GM23338 (cell line): ENCODE data around the gene TTC23. TPM values are rescaled to one million over a fixed set of nuclear protein-coding genes. Genes with fewer than 3 reads are reported as not detected.

Experiments used
- ATAC-seq: fragments of 200-7000 bp; cut with Tn5 transposase; 3 replicates; pipeline ENCODE4 v1.9.1; 2020
- DNase-seq: peaks from one replicate; pipeline ENCODE4 v3.0.0-alpha.2; 2015; ENCODE audit warnings: low spot score
- H2AFZ ChIP-seq: fragments of 200-600 bp; sonication (generic); 2 replicates; pipeline ENCODE4 v1.8.0; 2016; ENCODE audit warnings: antibody characterized with exemption, mild to moderate bottlenecking, moderate library complexity
- H3F3A ChIP-seq: fragments of 200-600 bp; sonication (generic); replicated peaks from 2 replicates; pipeline ENCODE4 v1.8.0; 2017; ENCODE audit warnings: antibody characterized with exemption, mixed run types, low read depth
- H3K27ac ChIP-seq: fragments of 200-600 bp; sonication (generic); 2 replicates; pipeline ENCODE4 v1.6.1; 2016; ENCODE audit warnings: low read depth
- H3K27me3 ChIP-seq: fragments of 200-600 bp; sonication (generic); 2 replicates; pipeline ENCODE4 v1.8.0; 2016; ENCODE audit warnings: mild to moderate bottlenecking, mixed run types, moderate library complexity; ENCODE audit not compliant: insufficient read depth
- H3K36me3 ChIP-seq: fragments of 200-600 bp; sonication (generic); 2 replicates; pipeline ENCODE4 v1.8.0; 2016; ENCODE audit warnings: mild to moderate bottlenecking; ENCODE audit not compliant: insufficient read depth
- H3K4me1 ChIP-seq: fragments of 200-600 bp; sonication (generic); 2 replicates; pipeline ENCODE4 v1.8.0; 2016; ENCODE audit warnings: mild to moderate bottlenecking, moderate library complexity; ENCODE audit not compliant: insufficient read depth
- H3K4me2 ChIP-seq: fragments of 200-600 bp; sonication (generic); 2 replicates; pipeline ENCODE4 v1.7.1; 2017; ENCODE audit warnings: mixed run types
- H3K4me3 ChIP-seq: fragments of 200-600 bp; sonication (generic); 2 replicates; pipeline ENCODE4 v1.6.1; 2016; ENCODE audit warnings: mixed run types
- H3K79me2 ChIP-seq: fragments of 200-600 bp; sonication (generic); replicated peaks from 2 replicates; pipeline ENCODE4 v1.8.0; 2017; ENCODE audit warnings: mild to moderate bottlenecking; ENCODE audit not compliant: insufficient read depth
- H3K9me2 ChIP-seq: fragments of 200-600 bp; sonication (generic); 2 replicates; pipeline ENCODE4 v1.8.0; 2017; ENCODE audit not compliant: insufficient read depth
- H4K20me1 ChIP-seq: fragments of 200-600 bp; sonication (generic); replicated peaks from 2 replicates; pipeline ENCODE4 v1.8.0; 2017; ENCODE audit warnings: mild to moderate bottlenecking; ENCODE audit not compliant: insufficient read depth
- H3K27ac Mint-ChIP-seq: 2 replicates; pipeline ENCODE4 v1.8.0; 2020; ENCODE audit warnings: inconsistent platforms, mild to moderate bottlenecking, moderate library complexity, mixed read lengths
- H3K27me3 Mint-ChIP-seq: 3 replicates; pipeline ENCODE4 v1.8.0; 2022; ENCODE audit warnings: low read depth, mild to moderate bottlenecking, moderate library complexity, mixed read lengths, inconsistent platforms; ENCODE audit not compliant: insufficient read depth, poor library complexity
- H3K36me3 Mint-ChIP-seq: 3 replicates; pipeline ENCODE4 v1.8.0; 2021; ENCODE audit warnings: low read depth, mild to moderate bottlenecking, inconsistent platforms, moderate library complexity, mixed read lengths
- H3K4me1 Mint-ChIP-seq: 3 replicates; pipeline ENCODE4 v1.8.0; 2020; ENCODE audit warnings: mild to moderate bottlenecking, inconsistent platforms, mixed read lengths
- H3K4me3 Mint-ChIP-seq: 3 replicates; pipeline ENCODE4 v1.8.0; 2021; ENCODE audit warnings: moderate library complexity, mild to moderate bottlenecking, inconsistent platforms, mixed read lengths
- H3K9me3 Mint-ChIP-seq: 3 replicates; pipeline ENCODE4 v1.8.0; 2020; ENCODE audit warnings: moderate library complexity, mild to moderate bottlenecking, inconsistent platforms, mixed read lengths
- CREB1 ChIP-seq: fragments of 250-450 bp; sonication (Bioruptor Pico); IDR thresholded peaks from 2 replicates; pipeline ENCODE4 v1.5.0; 2020; ENCODE audit warnings: low read depth, mild to moderate bottlenecking, moderate library complexity
- EZH2phosphoT487 ChIP-seq: fragments of 200-600 bp; sonication (generic); IDR thresholded peaks from one replicate; pipeline ENCODE4 v1.8.1; 2018; ENCODE audit warnings: antibody characterized with exemption; ENCODE audit not compliant: unreplicated experiment
- NANOG ChIP-seq: IDR thresholded peaks from 2 replicates; pipeline ENCODE4 v1.6.1; 2016; ENCODE audit warnings: antibody characterized with exemption, borderline replicate concordance
- POLR2AphosphoS5 ChIP-seq: IDR thresholded peaks from 2 replicates; pipeline ENCODE4 v1.6.1; 2016; ENCODE audit warnings: antibody characterized with exemption, low read depth
- ZNF114 ChIP-seq: fragments of 250-450 bp; sonication (Bioruptor Pico); IDR thresholded peaks from 2 replicates; pipeline ENCODE4 v1.5.0; 2020; ENCODE audit warnings: mild to moderate bottlenecking, moderate library complexity
- ZNF331 ChIP-seq: fragments of 250-450 bp; sonication (Bioruptor Pico); IDR thresholded peaks from 2 replicates; pipeline ENCODE4 v1.5.0; 2020; ENCODE audit warnings: low read depth, mild to moderate bottlenecking, moderate library complexity
- polyA plus RNA-seq: library from polyadenylated mRNA; unstranded; fragments of >200 nt; fragmentation: Nextera tagmentation; extraction: Ambion mirVana; gene quantifications from 2 replicates; pipeline ENCODE4 v1.2.1, GENCODE V29; 2016
- total RNA-seq: library from RNA; depleted of rRNA; stranded (reverse); fragments of >200 nt; shearing (Covaris generic); gene quantifications from 2 replicates; pipeline ENCODE4 v1.2.3, GENCODE V29; 2014
- TF ChIP-seq, protein P1 (sequence below), 2 experiments: fragments of 200-600 bp in 1 of 2; sonication (generic) in 1 of 2; conservative IDR thresholded peaks; 2 replicates each; pipeline versions ENCODE4 v1.5.1 to v1.6.1; 2016 to 2017; ENCODE audit warnings: antibody characterized with exemption in 2 of 2, low read depth in 2 of 2, mild to moderate bottlenecking in 2 of 2, moderate library complexity in 1 of 2
- TF ChIP-seq, protein P2 (sequence below): IDR thresholded peaks from 2 replicates; pipeline ENCODE4 v1.6.1; 2016; ENCODE audit warnings: antibody characterized with exemption
- TF ChIP-seq, protein P3 (sequence below): fragments of 250-450 bp; sonication (Bioruptor Pico); IDR thresholded peaks from 2 replicates; pipeline ENCODE4 v1.5.0; 2020; ENCODE audit warnings: mild to moderate bottlenecking, moderate library complexity
- TF ChIP-seq, protein P4 (sequence below): IDR thresholded peaks from one replicate; pipeline ENCODE4 v1.6.1; 2018; ENCODE audit warnings: antibody characterized with exemption; ENCODE audit not compliant: unreplicated experiment

TTC23 gene
- total and polyA plus RNA-seq, 2 experiments from 2014 or later, result 6.3 to 25.2 TPM

DNA sequence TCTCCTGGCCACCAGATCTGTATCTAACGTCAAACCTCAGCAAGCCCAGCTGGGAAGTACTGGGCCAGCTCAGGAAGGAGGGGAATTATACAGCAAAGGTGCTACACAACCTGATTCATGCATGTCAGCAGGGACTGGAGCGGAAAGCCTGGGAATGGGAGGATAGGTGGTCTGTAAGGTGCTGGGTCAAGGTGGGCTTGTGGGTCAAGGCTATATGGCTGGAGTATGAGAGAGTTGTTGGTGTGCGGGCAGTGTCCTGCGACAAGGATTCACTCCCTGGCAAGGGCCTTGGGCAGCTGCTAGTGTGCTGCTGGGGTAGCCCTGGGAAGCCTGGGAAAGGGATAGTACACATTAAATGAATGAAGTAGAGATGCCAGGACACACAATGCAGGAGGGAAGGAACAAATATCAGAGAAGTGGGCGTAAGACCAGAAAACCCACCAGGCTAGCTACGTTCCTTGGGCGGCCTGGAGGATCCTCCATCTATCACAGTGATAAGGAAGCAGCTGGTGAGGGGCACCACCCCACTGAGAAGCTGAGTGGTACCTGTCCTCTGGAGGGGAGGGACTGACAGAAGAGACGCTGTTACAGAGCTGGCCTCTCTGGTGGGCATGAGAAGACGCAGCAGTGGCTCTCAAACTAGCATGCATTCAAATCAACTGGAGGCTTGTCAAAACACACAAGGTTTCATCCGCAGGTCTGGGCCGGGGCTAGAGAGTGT lies 153.0 kb downstream of the TTC23 start:
- H3K4me1 Mint-ChIP-seq, result peaks cover 5% of the 10 kb centered on the region
- peaks cover 12% of the 10 kb centered on the region for H3K27me3 Mint-ChIP-seq
- no peak overlapping the region for H3K4me3 Mint-ChIP-seq
- DNase-seq (no peak), ATAC-seq (no peak)
- Histone ChIP-seq H3K27ac (no peak overlapping the region), H3K4me2 (no peak overlapping the region), H3K36me3 (no peaks in the 10 kb centered on the region), H2AFZ (no peak overlapping the region), H3K4me1 (no peaks in the 10 kb centered on the region), H4K20me1 (no peaks in the 10 kb centered on the region), H3K4me3 (no peak overlapping the region), H3F3A (no peaks in the 10 kb centered on the region), H3K27me3 (peaks cover 24% of the 10 kb centered on the region), H3K9me2 (no peaks in the 10 kb centered on the region), H3K79me2 (no peaks in the 10 kb centered on the region)
- TF ChIP-seq NANOG, result no peak
- TF ChIP-seq, protein P1, sequence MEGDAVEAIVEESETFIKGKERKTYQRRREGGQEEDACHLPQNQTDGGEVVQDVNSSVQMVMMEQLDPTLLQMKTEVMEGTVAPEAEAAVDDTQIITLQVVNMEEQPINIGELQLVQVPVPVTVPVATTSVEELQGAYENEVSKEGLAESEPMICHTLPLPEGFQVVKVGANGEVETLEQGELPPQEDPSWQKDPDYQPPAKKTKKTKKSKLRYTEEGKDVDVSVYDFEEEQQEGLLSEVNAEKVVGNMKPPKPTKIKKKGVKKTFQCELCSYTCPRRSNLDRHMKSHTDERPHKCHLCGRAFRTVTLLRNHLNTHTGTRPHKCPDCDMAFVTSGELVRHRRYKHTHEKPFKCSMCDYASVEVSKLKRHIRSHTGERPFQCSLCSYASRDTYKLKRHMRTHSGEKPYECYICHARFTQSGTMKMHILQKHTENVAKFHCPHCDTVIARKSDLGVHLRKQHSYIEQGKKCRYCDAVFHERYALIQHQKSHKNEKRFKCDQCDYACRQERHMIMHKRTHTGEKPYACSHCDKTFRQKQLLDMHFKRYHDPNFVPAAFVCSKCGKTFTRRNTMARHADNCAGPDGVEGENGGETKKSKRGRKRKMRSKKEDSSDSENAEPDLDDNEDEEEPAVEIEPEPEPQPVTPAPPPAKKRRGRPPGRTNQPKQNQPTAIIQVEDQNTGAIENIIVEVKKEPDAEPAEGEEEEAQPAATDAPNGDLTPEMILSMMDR (conservative IDR thresholded peaks at IDR 0.05; ENCODE audit: low read depth in 2 of 2), result no peak
- TF ChIP-seq CREB1, result no peak
- TF ChIP-seq EZH2phosphoT487, result no peak
- TF ChIP-seq, protein P2, sequence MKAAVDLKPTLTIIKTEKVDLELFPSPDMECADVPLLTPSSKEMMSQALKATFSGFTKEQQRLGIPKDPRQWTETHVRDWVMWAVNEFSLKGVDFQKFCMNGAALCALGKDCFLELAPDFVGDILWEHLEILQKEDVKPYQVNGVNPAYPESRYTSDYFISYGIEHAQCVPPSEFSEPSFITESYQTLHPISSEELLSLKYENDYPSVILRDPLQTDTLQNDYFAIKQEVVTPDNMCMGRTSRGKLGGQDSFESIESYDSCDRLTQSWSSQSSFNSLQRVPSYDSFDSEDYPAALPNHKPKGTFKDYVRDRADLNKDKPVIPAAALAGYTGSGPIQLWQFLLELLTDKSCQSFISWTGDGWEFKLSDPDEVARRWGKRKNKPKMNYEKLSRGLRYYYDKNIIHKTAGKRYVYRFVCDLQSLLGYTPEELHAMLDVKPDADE, result no peak
- TF ChIP-seq, protein P3, sequence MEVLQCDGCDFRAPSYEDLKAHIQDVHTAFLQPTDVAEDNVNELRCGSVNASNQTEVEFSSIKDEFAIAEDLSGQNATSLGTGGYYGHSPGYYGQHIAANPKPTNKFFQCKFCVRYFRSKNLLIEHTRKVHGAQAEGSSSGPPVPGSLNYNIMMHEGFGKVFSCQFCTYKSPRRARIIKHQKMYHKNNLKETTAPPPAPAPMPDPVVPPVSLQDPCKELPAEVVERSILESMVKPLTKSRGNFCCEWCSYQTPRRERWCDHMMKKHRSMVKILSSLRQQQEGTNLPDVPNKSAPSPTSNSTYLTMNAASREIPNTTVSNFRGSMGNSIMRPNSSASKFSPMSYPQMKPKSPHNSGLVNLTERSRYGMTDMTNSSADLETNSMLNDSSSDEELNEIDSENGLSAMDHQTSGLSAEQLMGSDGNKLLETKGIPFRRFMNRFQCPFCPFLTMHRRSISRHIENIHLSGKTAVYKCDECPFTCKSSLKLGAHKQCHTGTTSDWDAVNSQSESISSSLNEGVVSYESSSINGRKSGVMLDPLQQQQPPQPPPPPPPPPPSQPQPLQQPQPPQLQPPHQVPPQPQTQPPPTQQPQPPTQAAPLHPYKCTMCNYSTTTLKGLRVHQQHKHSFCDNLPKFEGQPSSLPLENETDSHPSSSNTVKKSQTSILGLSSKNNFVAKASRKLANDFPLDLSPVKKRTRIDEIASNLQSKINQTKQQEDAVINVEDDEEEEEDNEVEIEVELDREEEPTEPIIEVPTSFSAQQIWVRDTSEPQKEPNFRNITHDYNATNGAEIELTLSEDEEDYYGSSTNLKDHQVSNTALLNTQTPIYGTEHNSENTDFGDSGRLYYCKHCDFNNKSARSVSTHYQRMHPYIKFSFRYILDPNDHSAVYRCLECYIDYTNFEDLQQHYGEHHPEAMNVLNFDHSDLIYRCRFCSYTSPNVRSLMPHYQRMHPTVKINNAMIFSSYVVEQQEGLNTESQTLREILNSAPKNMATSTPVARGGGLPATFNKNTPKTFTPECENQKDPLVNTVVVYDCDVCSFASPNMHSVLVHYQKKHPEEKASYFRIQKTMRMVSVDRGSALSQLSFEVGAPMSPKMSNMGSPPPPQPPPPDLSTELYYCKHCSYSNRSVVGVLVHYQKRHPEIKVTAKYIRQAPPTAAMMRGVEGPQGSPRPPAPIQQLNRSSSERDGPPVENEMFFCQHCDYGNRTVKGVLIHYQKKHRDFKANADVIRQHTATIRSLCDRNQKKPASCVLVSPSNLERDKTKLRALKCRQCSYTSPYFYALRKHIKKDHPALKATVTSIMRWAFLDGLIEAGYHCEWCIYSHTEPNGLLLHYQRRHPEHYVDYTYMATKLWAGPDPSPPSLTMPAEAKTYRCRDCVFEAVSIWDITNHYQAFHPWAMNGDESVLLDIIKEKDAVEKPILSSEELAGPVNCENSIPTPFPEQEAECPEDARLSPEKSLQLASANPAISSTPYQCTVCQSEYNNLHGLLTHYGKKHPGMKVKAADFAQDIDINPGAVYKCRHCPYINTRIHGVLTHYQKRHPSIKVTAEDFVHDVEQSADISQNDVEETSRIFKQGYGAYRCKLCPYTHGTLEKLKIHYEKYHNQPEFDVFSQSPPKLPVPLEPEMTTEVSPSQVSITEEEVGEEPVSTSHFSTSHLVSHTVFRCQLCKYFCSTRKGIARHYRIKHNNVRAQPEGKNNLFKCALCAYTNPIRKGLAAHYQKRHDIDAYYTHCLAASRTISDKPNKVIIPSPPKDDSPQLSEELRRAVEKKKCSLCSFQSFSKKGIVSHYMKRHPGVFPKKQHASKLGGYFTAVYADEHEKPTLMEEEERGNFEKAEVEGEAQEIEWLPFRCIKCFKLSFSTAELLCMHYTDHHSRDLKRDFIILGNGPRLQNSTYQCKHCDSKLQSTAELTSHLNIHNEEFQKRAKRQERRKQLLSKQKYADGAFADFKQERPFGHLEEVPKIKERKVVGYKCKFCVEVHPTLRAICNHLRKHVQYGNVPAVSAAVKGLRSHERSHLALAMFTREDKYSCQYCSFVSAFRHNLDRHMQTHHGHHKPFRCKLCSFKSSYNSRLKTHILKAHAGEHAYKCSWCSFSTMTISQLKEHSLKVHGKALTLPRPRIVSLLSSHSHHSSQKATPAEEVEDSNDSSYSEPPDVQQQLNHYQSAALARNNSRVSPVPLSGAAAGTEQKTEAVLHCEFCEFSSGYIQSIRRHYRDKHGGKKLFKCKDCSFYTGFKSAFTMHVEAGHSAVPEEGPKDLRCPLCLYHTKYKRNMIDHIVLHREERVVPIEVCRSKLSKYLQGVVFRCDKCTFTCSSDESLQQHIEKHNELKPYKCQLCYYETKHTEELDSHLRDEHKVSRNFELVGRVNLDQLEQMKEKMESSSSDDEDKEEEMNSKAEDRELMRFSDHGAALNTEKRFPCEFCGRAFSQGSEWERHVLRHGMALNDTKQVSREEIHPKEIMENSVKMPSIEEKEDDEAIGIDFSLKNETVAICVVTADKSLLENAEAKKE, result no peak
- no peak for TF ChIP-seq ZNF331 (CRISPR knock-in tag)
- no peak for TF ChIP-seq POLR2AphosphoS5
- TF ChIP-seq ZNF114, result no peak
- TF ChIP-seq, protein P4, sequence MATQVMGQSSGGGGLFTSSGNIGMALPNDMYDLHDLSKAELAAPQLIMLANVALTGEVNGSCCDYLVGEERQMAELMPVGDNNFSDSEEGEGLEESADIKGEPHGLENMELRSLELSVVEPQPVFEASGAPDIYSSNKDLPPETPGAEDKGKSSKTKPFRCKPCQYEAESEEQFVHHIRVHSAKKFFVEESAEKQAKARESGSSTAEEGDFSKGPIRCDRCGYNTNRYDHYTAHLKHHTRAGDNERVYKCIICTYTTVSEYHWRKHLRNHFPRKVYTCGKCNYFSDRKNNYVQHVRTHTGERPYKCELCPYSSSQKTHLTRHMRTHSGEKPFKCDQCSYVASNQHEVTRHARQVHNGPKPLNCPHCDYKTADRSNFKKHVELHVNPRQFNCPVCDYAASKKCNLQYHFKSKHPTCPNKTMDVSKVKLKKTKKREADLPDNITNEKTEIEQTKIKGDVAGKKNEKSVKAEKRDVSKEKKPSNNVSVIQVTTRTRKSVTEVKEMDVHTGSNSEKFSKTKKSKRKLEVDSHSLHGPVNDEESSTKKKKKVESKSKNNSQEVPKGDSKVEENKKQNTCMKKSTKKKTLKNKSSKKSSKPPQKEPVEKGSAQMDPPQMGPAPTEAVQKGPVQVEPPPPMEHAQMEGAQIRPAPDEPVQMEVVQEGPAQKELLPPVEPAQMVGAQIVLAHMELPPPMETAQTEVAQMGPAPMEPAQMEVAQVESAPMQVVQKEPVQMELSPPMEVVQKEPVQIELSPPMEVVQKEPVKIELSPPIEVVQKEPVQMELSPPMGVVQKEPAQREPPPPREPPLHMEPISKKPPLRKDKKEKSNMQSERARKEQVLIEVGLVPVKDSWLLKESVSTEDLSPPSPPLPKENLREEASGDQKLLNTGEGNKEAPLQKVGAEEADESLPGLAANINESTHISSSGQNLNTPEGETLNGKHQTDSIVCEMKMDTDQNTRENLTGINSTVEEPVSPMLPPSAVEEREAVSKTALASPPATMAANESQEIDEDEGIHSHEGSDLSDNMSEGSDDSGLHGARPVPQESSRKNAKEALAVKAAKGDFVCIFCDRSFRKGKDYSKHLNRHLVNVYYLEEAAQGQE, result no peak
- no peak overlapping the region for H3K27ac Mint-ChIP-seq
- no peaks in the 10 kb centered on the region for H3K9me3 Mint-ChIP-seq
- no peaks in the 10 kb centered on the region for H3K36me3 Mint-ChIP-seq
